Measurements from ENCODE around the gene PRSS50. TPM values are rescaled to one million over a fixed set of nuclear protein-coding genes. Genes with fewer than 3 reads are reported as not detected.

Gene PRSS50
- polyA plus RNA-seq, 1 of the 3 experiments (the other 2 are of a cell fraction), result not detected

DNA sequence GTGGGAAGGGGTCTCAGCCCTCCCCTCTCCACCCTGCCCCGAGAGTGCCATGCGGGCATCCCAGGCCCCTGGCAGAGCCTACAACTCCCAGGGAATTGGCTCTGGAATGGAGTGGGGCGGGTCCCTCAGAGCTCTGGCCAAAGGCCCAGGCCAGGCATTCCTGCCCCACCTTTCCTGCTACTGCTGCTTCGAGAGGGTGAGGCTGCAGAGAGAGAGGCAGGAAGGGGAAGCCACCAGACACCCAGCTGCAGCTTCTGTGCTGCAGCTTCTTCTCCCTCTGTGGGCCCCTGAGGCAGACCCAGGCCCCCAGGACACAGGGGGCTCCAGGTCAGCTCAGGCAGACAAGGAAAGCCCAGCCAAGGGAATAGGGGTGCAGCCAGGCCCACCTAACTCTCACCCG lies 26.9 kb downstream of the PRSS50 start:
- CTCF ChIA-PET, result interaction anchor here (1.0 to 5.7 kb wide), 4 partner anchors 17 to 202 kb away, joined by 3 to 42 read pairs (median 3); no protein-coding TSS in a partner anchor
- H3K9me2 ChIP-seq, result no peaks in the 10 kb centered on the region
- H3K9me3 ChIP-seq, result no peaks in the 10 kb centered on the region
- peaks cover 0 to 11% of the 10 kb centered on the region in 2 experiments; a peak in 1 of 4 replicates for H3K4me1 ChIP-seq (ENCODE audit: control insufficient read depth in 1 of 2, insufficient read depth in 2 of 2, low read depth in 1 of 2, low read length in 1 of 2)
- H3K27ac ChIP-seq (ENCODE audit: low read depth in 2 of 2, low read length in 1 of 2), result no peak overlapping the region
- no peaks in the 10 kb centered on the region for H3F3A ChIP-seq (replicated peaks; ENCODE audit: insufficient read depth)
- H3K27me3 ChIP-seq (ENCODE audit: insufficient read depth), result no peaks in the 10 kb centered on the region
- 61% methylated on average over 4 of the region's 5 CpGs for WGBS (ENCODE audit: low lambda C conversion rate)
- H3K4me3 ChIP-seq (ENCODE audit: low read depth in 2 of 2, low read length in 1 of 2), result no peak overlapping the region
- no peak overlapping the region for H3K9ac ChIP-seq
- H3K4me2 ChIP-seq, result no peak overlapping the region
- TF ChIP-seq JUND (IDR thresholded peaks at IDR 0.05) (no peak), EP300 (IDR thresholded peaks at IDR 0.05; ENCODE audit: borderline replicate concordance in 1 of 2, low read depth in 1 of 2, low read length in 1 of 2) (no peak), MXI1 (IDR thresholded peaks at IDR 0.05; ENCODE audit: low read depth, low read length) (no peak), CTCF (IDR thresholded peaks at IDR 0.05) (no peak), ELF1 (IDR thresholded peaks at IDR 0.05) (no peak), SMC3 (IDR thresholded peaks at IDR 0.05; ENCODE audit: low read depth, low read length) (no peak), ZBTB33 (IDR thresholded peaks at IDR 0.05; ENCODE audit: borderline replicate concordance, low read depth) (no peak), TCF12 (IDR thresholded peaks at IDR 0.05) (no peak), RXRA (IDR thresholded peaks at IDR 0.05; ENCODE audit: borderline replicate concordance, low read depth) (no peak), NRF1 (IDR thresholded peaks at IDR 0.05; ENCODE audit: low read depth, low read length) (no peak), POLR2AphosphoS5 (IDR thresholded peaks at IDR 0.05; ENCODE audit: low read depth, low read length) (no peak), FOXJ3 (CRISPR knock-in tag; IDR thresholded peaks at IDR 0.05) (no peak), RCOR1 (IDR thresholded peaks at IDR 0.05; ENCODE audit: low read length) (no peak)
- TF ChIP-seq, protein P1, sequence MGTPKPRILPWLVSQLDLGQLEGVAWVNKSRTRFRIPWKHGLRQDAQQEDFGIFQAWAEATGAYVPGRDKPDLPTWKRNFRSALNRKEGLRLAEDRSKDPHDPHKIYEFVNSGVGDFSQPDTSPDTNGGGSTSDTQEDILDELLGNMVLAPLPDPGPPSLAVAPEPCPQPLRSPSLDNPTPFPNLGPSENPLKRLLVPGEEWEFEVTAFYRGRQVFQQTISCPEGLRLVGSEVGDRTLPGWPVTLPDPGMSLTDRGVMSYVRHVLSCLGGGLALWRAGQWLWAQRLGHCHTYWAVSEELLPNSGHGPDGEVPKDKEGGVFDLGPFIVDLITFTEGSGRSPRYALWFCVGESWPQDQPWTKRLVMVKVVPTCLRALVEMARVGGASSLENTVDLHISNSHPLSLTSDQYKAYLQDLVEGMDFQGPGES (IDR thresholded peaks at IDR 0.05; ENCODE audit: low read depth, low read length), result no peak
- TF ChIP-seq, protein P2, sequence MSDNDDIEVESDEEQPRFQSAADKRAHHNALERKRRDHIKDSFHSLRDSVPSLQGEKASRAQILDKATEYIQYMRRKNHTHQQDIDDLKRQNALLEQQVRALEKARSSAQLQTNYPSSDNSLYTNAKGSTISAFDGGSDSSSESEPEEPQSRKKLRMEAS (IDR thresholded peaks at IDR 0.05; ENCODE audit: low read depth), result no peak
- no peaks in the 10 kb centered on the region for H4K20me1 ChIP-seq (ENCODE audit: insufficient read depth)
- H2AFZ ChIP-seq (ENCODE audit: low read depth), result no peak overlapping the region
- no peaks in the 10 kb centered on the region for H3K36me3 ChIP-seq (replicated peaks in 1 of 2; ENCODE audit: control insufficient read depth in 1 of 2, insufficient read depth in 2 of 2, low read length in 1 of 2)
- no peaks in the 10 kb centered on the region for H3K79me2 ChIP-seq (ENCODE audit: insufficient read depth)
- POLR2A ChIA-PET, result interaction anchor here (0.6 kb wide), 1 partner anchor 10 kb away, joined by 3 read pairs; the partner anchor contains the start of gene TMIE
- DNase-seq, result no peak
